Heart right ventricle (tissue), 16 donors: ENCODE measurements around the gene VCP. TPM values are rescaled to one million over a fixed set of nuclear protein-coding genes. Genes with fewer than 3 reads are reported as not detected.

Source experiments
- ATAC-seq, 8 donors: fragments of 200-7000 bp; cut with Tn5 transposase; one replicate each; pipeline ENCODE4 v1.9.1; 2020; ENCODE audit warnings: mild to moderate bottlenecking in 8 of 8, moderate library complexity in 8 of 8, moderate number of reproducible peaks in 1 of 8
- DNase-seq, 2 donors: peaks; one replicate each; pipeline ENCODE4 v3.0.0-alpha.2; 2020
- H3K27ac ChIP-seq, 10 donors: fragments of 200-600 bp; sonication (generic) in 2 of 10; one replicate each; pipeline versions ENCODE4 v1.5.0 to v1.8.0; 2020 to 2022; ENCODE audit warnings: mild to moderate bottlenecking in 3 of 10
- H3K27me3 ChIP-seq, 7 donors: fragments of 200-600 bp; one replicate each; pipeline ENCODE4 v1.8.0; 2021 to 2022; ENCODE audit warnings: mild to moderate bottlenecking in 2 of 7
- H3K36me3 ChIP-seq, 9 donors: fragments of 200-600 bp; sonication (generic) in 1 of 9; one replicate each; pipeline versions ENCODE4 v1.5.0 to v1.8.0; 2020 to 2022; ENCODE audit warnings: mild to moderate bottlenecking in 2 of 9
- H3K4me1 ChIP-seq, 9 donors: fragments of 200-600 bp; sonication (generic) in 1 of 9; one replicate each; pipeline versions ENCODE4 v1.5.0 to v1.8.0; 2020 to 2022; ENCODE audit warnings: mild to moderate bottlenecking in 4 of 9
- H3K4me3 ChIP-seq, 10 donors: fragments of 200-600 bp; sonication (generic) in 2 of 10; one replicate each; pipeline versions ENCODE4 v1.5.0 to v1.8.0; 2020 to 2022; ENCODE audit warnings: mild to moderate bottlenecking in 7 of 10, moderate library complexity in 2 of 10
- H3K9me3 ChIP-seq, 11 donors: fragments of 200-600 bp in 10 of 11; sonication (generic) in 2 of 11; one replicate each; pipeline versions ENCODE4 v1.5.0 to v1.8.0; 2013 to 2022; ENCODE audit warnings: mild to moderate bottlenecking in 2 of 11, control low read depth in 1 of 11, moderate library complexity in 1 of 11
- CTCF ChIP-seq, 9 donors: fragments of 200-600 bp; sonication (generic) in 2 of 9; IDR thresholded peaks; one replicate each; pipeline versions ENCODE4 v1.5.0 to v1.8.0; 2021 to 2022; ENCODE audit warnings: antibody characterized with exemption in 9 of 9, mild to moderate bottlenecking in 5 of 9, moderate library complexity in 1 of 9
- WGBS, 2 donors: extraction: QIAGEN DNeasy Blood & Tissue Kit; methylation state at CpG; one replicate each; pipeline ENCODE4 v1.1.7; 2013; ENCODE audit warnings: inconsistent platforms in 1 of 2; 5-methylcytosine and 5-hydroxymethylcytosine counted together
- intact Hi-C, 10 donors: fragments of 100-400 bp; cut with DNase I; formaldehyde crosslinking; loops; one replicate each; pipeline versions ENCODE4 v1.11.1 to v1.14.2; 2022
- polyA plus RNA-seq, 2 donors: library from polyadenylated mRNA; stranded (reverse); fragments of 200-250 nt; gene quantifications; one replicate each; pipeline ENCODE4 v1.2.3, GENCODE V29; 2013
- total RNA-seq, 10 donors: library from RNA; stranded (reverse); fragmentation: NEBNext Ultra II Directional in 3 of 10; extraction: Animal tissue kit (Norgen Biotek cat#: 25700) in 3 of 10; gene quantifications; one replicate each; pipeline versions ENCODE4 v1.2.1 to v1.2.4, GENCODE V29; 2021 to 2023
- donor health status: Arrhythmogenic right ventricular cardiomyopathy.
- donor health status: ischemic (EF 13 %, LVEDD 7.1; RV severe dilation, severe dysfunction).
- donor health status: healthy with polysubstance abuse.
- donor health status: DM: no; HTN: yes; CAD: no.
- donor health status: DM: no; HTN: no; CAD: no.
- donor health status: ischemic (EF 25% LVEDD 6.9; RV normal size, moderate dysfunction).
- donor health status: ischemic (EF 25% LVEDD 5.7; RV mildly dilated, moderate dysfunction).
- donor health status: healthy.
- donor health status: DM: yes; HTN: yes; CAD: no.
- donor health status: Ischemic cardiomyopathy.
- donor health status: ischemic (EF 35%, LVEDD 5.7; RV mildly dilated, moderate dysfunction).
- donor health status: nonischemic (EF 11% LVEDD 7.7; RV severe dilation, severe dysfunction).
- donor health status: DM: yes; HTN: yes; CAD: no.
- donor health status: PGD.
- donor health status: ischemic (EF 29% LVEDD 5.4; RV normal size, mild dysfunction).
- donor health status: nonischemic (EF 23%, LVEDD 6.1; RV moderate dilation, normal function).

The VCP gene
- total and polyA plus RNA-seq, 12 donors = 69.9 to 385 (median 287) TPM

GRCh38 chr9:35060548-35061207, 11.7 kb downstream of the VCP start:
- ATAC-seq = no peak
- WGBS, 2 donors = 92 to 95% methylated on average over 11 of the region's 11 CpGs
- Histone ChIP-seq H3K27ac (no peak overlapping the region), H3K9me3 (no peaks in the 10 kb centered on the region), H3K4me1 (no peaks in the 10 kb centered on the region), H3K27me3 (no peaks in the 10 kb centered on the region), H3K4me3 (no peak overlapping the region), H3K36me3 (peaks cover 18 to 100% (median 100%) of the 10 kb centered on the region in 9 donors)
- intact Hi-C loops = no loop called here
- no peak for DNase-seq
- no peak for TF ChIP-seq CTCF (IDR thresholded peaks at IDR 0.05)

GRCh38 chr9:35059438-35059837, 13.0 kb downstream of the VCP start:
- Histone ChIP-seq H3K4me3 (no peak overlapping the region), H3K9me3 (no peaks in the 10 kb centered on the region), H3K36me3 (peaks cover 18 to 100% (median 96%) of the 10 kb centered on the region in 9 donors), H3K4me1 (no peaks in the 10 kb centered on the region), H3K27me3 (no peaks in the 10 kb centered on the region), H3K27ac (no peak overlapping the region)
- DNase-seq = no peak
- no peak for ATAC-seq
- 92 to 96% methylated on average over 10 of the region's 10 CpGs for WGBS, 2 donors
- no peak for TF ChIP-seq CTCF (IDR thresholded peaks at IDR 0.05)
- intact Hi-C loops = loop anchor here in 1 of 10 donors (10.0 kb wide), 1 partner anchor 65 kb away; no protein-coding TSS in a partner anchor

- intact Hi-C loops = loop anchor here in 1 of 10 donors (10.0 kb wide), 1 partner anchor 62 kb away; no protein-coding TSS in a partner anchor
- 95 to 97% methylated on average over 8 of the region's 8 CpGs for WGBS, 2 donors
- ATAC-seq (no peak), DNase-seq (no peak)
- no peaks in the 10 kb centered on the region for H3K9me3 ChIP-seq
- H3K4me3 ChIP-seq = no peak overlapping the region
- H3K4me1 ChIP-seq = no peaks in the 10 kb centered on the region
- peaks cover 7 to 100% (median 83%) of the 10 kb centered on the region in 9 donors for H3K36me3 ChIP-seq
- no peak for TF ChIP-seq CTCF (IDR thresholded peaks at IDR 0.05)
- no peaks in the 10 kb centered on the region for H3K27me3 ChIP-seq
- no peak overlapping the region for H3K27ac ChIP-seq
These were observed 15.2 kb downstream of the VCP start for GRCh38 chr9:35057271-35057620.

- Histone ChIP-seq H3K4me1 (peaks cover 0 to under 1% (median 0%) of the 10 kb centered on the region in 9 donors), H3K4me3 (no peak overlapping the region), H3K36me3 (peaks cover 5 to 100% (median 83%) of the 10 kb centered on the region in 9 donors), H3K27ac (no peak overlapping the region), H3K9me3 (no peaks in the 10 kb centered on the region), H3K27me3 (no peaks in the 10 kb centered on the region)
- TF ChIP-seq CTCF (IDR thresholded peaks at IDR 0.05) = no peak
- DNase-seq = no peak
- intact Hi-C loops = loop anchor here in 1 of 10 donors (10.0 kb wide), 1 partner anchor 62 kb away; no protein-coding TSS in a partner anchor
- 95% methylated on average over 9 of the region's 9 CpGs for WGBS, 2 donors
- peak in 2 of 8 donors; percentile 21 to 35 for ATAC-seq
These were observed 15.7 kb downstream of the VCP start for GRCh38 chr9:35056571-35057270.
